ENCODE data around the gene JKAMP.
"Not testable (repeated sequence)": the region's sequence is repeated elsewhere in the genome, so short reads cannot be mapped to it uniquely, and the experiment has no call there.

Gene JKAMP, protein sequence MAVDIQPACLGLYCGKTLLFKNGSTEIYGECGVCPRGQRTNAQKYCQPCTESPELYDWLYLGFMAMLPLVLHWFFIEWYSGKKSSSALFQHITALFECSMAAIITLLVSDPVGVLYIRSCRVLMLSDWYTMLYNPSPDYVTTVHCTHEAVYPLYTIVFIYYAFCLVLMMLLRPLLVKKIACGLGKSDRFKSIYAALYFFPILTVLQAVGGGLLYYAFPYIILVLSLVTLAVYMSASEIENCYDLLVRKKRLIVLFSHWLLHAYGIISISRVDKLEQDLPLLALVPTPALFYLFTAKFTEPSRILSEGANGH

GRCh38 chr14:59483819-59484638 lies at the start of gene JKAMP, which contains the start of gene L3HYPDH:
Gene JKAMP, plus strand, starts transcription at chr14:59484517. Its CDS starts 73 bp downstream, at chr14:59484590.
Gene L3HYPDH, minus strand, starts transcription at chr14:59484408. Its CDS starts 92 bp downstream, at chr14:59484316.
- peak; percentile 94 for DNase-seq (ENCODE audit: low spot score)

- DNase-seq (ENCODE audit: low spot score): no peak
Observed at GRCh38 chr14:59435101-59435500, 49.2 kb upstream of the JKAMP start.

DNA sequence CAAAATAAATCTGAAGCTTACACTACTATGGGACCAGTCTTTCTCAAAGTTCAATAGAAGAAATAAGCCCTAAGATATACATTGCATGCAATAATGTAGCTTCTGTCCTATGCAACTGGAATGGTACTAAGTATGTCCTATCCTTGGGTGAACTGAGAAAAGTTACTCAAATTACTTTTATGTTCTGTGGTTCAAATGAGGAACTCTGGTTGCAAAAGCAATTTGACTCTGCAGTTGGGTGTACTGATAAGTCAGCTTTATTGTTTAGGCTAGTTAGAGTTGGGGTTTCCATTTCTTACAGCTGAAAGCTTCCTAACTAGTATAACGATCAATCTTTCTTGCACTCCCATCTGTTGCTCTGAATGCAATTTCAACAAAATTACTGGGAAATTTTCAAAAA lies 48.3 kb upstream of the JKAMP start:
- DNase-seq (ENCODE audit: low spot score): no peak

DNA sequence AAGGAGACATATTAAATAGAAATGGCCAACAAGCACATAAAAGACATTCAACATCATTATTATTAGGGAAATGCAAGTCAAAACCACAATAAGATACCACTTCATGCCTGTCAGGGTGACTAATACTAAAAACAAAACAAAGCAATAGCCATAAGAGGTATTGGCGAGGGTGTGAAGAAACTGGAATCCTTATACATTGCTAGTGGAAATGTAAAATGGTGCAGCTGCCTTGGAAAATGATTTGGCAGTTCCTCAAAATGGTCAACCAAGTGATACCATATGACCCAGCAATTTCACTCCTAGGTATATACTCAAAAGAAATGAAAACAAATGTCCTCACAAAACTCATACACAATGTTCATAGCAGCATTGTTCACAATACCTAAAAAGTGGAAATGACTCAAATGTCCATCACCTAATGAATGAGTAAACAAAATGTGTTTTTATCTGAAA lies 46.1 kb upstream of the JKAMP start:
- DNase-seq (ENCODE audit: low spot score): no peak

DNA sequence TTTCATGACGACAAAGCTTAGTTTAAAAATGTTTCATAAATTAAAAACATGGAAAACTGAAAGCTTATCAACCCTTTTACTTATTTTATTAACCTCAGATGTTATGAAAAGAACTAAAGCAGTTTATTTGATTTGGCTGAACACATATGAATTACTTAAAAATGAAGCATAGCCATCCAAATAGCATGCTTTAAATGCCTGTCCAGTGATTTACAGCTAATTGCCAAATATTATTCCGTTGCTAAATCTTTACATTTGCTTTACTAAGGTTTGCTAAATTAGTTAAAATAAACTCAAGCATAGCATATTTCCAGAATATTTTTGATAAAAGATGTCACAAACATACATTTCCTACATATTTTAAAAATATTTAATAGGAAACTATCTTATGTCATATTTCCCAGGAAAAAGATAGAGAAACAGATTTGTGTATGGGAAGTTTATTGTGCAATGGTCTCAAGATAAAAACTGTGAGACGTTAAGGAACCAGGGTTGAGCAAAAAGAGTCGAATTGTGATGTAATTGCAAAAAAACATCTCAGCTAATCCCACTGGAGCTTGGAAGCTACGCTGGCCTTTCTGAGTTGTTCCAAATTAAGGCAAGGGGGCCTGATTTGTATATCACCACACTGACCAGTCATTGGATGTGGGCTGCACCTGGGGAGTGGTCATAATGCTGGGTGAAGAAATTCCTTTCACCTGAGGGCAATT lies 44.9 kb upstream of the JKAMP start:
- no peak for DNase-seq (ENCODE audit: low spot score)

DNA sequence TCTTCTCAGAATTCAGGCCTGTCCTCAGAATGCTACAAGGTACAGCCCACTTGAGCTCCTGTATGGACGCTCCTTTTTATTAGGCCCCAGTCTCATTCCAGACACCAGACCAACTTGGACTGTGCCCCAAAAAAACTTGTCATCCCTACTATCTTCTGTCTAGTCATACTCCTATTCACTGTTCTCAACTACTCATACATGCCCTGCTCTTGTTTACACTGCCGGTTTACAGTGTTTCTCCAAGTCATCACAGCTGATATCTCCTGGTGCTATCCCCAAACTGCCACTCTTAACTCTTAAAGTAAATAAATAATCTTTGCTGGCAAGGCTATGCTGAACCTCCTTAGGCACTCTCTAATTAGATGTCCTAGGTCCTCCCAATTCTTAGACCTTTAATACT lies 35.6 kb upstream of the JKAMP start:
- DNase-seq (ENCODE audit: low spot score): not testable (repeated sequence)

GRCh38 chr14:59450716-59451115 lies 33.6 kb upstream of the JKAMP start:
- DNase-seq (ENCODE audit: low spot score): no peak

DNA sequence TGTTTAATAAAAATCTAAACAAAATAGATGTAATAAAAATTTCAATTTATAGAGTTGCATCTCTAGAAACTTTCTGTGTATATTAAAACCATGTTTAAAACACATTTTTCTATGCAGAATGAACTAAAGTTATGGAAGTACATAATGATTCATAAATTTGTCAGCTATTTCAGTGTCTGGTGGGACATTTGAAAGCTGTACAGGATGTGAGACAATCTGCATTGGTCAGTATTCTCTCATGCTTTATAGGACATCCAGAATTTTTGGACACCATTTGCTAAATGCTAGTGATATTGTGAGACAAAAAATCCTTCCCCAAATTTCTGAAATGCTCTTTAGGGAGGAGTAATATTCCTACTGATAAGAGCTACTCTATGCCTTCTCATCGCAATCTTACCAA lies 32.5 kb upstream of the JKAMP start:
- no peak for DNase-seq (ENCODE audit: low spot score)

DNA sequence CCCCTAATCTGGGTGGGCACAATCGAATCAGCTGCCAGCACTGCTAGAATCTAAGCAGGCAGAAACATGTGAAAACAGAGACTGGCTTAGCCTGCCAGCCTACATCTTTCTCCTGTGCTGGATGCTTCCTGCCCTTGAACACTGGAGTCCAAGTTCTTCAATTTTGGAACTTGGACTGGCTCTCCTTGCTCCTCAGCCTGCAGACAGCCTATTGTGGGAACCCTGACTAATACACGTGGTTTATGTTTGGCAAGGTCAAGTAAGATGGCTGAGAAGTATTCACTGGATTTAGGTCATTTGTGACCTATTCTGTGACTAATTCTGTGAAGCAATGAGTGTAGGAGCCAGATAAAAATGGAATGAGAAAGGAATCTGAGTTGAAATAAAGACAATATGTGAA lies 30.2 kb upstream of the JKAMP start:
- no peak for DNase-seq (ENCODE audit: low spot score)

DNA sequence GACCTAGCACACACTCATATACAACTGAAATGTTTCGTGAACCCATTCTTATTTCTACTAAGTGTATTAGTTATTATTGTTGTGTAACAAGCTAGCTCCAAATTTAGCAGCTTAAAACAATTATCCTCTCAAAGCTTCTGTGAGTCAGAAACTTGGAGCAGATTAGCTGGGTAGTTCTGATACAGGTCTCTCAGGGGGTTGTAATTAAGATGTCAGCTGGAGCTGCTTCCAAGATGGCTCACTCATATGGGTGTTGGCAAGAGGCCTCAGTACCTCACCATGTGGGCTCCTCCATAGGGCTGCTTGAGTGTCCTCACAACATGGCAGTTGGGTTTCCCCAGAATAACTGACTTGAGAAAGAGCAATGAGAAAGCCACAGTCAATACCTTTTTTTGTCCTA lies 28.9 kb upstream of the JKAMP start:
- no peak for DNase-seq (ENCODE audit: low spot score)

DNA sequence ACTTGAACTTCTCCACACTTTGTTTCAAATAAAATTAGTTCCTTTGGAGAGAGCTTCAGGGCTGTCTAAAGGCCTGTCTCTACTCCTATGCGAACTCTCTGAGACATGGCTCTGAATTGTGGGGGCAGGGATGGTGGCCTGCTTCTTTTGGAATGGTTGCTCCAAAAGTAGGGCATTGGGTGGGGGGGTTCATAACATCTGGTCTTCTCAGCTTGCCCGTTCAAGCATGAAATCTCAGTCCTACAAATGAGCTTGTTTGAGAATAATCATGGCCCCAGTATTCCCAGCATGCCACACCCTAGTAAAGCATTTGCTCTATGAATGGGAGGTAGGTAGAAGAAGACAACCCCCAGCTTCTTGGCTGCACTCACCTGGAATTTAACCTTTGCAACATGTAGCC lies 25.8 kb upstream of the JKAMP start:
- DNase-seq (ENCODE audit: low spot score): no peak

- no peak for DNase-seq (ENCODE audit: low spot score)
Observed at GRCh38 chr14:59460378-59460777, 23.9 kb upstream of the JKAMP start.

DNA sequence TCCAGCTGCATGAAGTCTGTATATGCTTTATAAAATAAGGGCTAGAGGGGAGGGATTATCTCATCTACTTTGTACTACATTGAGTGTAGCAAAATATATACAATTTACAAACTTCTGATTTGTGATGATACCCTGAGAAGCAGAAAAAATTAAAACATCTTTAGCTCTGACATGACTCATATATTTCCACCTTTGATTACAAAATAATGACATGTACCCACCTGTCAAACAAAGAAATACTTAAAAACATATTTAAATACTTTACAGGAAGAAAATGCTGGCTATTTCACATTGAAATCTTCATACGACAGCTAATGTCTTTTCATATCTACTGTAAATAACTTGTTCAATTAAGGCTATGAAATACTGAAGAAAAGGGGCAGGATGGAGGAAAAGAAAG lies 22.4 kb upstream of the JKAMP start:
- no peak for DNase-seq (ENCODE audit: low spot score)

DNA sequence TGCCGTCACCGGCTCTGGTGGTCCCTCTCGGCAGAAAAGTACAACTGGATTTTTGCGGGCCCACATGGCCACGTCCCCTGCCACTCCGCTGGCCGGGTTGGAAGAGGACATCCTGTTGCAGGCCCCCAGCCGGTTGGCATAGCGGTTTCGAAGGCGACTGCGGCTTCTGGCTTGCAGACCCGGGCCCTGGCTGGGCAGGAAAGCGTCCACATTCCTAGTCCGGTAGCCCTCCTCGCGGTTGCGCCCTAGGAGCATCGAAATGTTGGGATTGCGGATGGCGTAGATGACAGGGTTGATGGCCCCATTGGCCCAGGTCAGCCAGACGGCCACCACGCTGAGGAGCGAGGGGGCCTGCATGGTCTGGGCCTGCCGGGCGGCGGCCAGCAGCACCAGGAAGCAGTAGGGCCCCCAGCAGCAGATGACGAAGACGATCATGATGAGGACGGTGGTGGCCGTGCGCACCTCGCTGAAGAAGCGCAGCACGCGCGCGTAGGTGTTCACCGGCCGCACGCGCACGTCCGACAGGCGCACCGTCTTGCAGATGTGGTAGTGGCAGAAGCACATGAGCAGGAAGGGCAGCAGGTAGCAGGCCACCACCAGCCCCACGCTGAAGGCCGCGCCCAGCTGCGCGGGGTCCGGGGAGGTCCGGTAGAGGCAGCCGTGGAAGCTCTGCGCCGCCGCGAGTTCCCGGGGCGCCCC lies 20.4 kb upstream of the JKAMP start:
- peak; percentile 23 for DNase-seq (ENCODE audit: low spot score)

GRCh38 chr14:59464486-59465315 lies 19.6 kb upstream of the JKAMP start:
- peak; percentile 73 for DNase-seq (ENCODE audit: low spot score)

DNA sequence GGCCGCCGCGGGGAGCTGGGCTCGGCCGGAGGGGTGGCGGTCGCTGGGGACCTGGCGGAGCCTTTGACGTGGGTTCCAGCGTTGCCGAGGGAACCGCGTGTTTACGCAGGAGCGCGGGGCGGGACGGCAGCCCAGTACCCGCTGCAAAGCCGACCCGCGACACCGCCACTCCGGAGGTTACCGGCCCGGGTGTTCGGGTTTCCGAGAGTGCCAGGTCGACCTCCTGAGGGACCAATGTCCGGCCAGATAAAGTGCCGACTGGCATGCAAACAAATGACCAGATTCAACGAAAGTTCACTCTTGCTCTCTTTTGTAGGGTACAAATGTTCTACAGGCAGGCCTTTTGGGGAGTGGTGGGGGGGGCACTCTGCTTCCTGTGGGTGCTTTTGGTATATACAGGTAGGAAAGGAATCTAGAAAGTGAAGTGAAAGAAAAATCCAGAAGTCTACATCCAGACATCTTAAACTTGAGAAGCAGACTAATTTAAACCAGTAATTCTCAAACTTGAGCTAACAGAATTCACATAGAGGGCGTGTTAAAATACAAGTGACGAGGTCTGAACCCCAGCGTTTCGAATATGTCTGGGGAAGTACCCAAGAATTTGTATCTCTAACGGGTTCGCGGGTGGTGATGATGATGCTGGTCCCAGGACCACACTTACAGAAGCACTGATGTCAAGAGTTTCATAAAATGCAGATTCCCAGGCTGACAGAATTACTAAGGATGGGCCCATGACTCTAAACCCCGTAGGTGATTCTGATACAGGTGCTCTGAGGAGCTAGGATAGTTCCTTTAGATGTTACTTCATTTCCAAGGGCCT lies 18.8 kb upstream of the JKAMP start, which contains the start of gene GPR135:
Gene GPR135 (minus strand): TSS at position 65 of the 820 bp plus-strand sequence. CDS start 154 bp downstream, outside the sequence.
- DNase-seq (ENCODE audit: low spot score): no peak

DNA sequence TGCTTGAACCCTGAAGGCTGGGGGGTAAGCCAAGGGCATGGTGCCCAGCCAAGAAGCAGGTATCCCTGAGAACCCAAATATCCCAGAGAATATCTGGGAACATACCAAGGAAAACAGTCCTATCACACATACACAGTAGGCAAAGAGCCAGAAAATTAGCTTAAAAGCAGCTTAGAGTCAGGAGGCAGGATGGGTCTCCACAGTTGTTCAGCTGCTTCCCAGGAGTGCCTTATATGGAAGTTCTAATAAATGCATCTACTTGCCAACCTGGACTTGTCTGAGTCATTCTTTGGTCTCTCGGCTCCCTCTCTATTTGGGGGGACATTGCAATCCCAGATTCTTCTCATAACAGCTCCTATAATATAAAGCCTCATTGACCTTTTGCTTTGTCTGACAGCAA lies 10.1 kb upstream of the JKAMP start:
- no peak for DNase-seq (ENCODE audit: low spot score)

DNA sequence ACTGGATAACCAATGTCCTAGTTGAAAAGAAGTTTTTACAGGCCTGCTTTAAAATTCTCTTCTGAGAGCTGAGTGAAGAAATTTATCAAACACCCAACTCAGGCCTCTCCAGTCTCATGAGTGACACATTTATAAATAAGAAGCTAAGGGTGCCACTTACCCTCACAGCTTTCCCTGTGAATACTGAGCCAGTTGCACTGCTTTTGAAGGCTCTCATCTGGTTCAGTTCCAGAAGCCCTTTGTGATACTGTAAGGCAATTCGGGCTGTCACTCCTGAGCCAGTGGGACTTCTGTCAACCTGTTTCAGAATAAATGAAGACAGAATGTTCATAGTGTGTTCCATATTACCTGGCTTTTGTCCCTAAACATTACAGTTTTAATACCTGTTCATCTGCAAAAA lies 8.6 kb upstream of the JKAMP start:
- no peak for DNase-seq (ENCODE audit: low spot score)

DNA sequence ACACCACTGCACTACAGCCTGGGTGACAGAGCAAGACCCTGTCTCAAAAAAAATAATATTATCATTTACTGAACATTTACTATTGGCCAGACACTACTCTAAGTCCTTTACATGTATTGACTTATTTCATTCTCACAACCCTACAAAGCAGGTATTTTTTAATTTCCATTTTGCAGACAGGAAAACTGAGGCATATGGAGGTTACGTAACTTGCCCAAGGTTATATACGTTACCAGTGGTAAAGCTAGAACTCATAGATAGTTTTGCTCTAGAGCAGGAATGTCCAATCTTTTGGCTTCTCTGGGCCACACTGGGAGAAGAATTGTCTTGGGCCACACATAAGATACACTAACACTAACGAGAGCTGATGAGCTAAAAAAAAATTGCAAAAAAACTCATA lies 5.8 kb upstream of the JKAMP start:
- DNase-seq (ENCODE audit: low spot score): no peak

DNA sequence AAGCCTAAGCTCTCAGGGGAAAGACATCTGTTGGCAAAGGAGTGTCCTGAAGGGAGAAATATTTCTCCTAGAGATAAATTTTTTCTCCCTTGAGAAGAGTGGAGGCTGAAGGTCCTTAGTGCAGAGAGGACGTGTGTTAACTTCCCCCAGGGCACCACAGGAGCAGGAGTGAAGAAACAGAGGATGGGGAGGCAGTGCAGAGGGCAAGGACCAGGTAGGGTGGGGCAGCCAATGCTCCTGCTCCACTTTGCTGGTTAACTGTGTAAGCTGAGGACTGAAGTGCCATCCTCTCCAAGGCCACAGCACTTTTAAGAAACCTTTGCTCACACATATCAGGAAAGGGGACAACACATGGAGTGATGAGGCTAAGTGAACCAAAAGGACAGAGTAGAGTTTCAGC lies 4.2 kb upstream of the JKAMP start:
- DNase-seq (ENCODE audit: low spot score): no peak
